C4-2B (cell line): ENCODE measurements around the gene SLCO4A1.

ENCODE experiments used
- H3K27ac ChIP-seq: fragments of 450-650 bp; 2 replicates; pipeline ENCODE4 v1.5.1; 2017
- CTCF ChIP-seq: fragments of 450-650 bp; conservative IDR thresholded peaks from 2 replicates; pipeline ENCODE4 v1.5.1; 2017; ENCODE audit warnings: mild to moderate bottlenecking
- ZFX ChIP-seq: fragments of 450-650 bp; IDR thresholded peaks from 2 replicates; pipeline ENCODE4 v1.6.1; 2017

SLCO4A1 gene

GRCh38 chr20:62618611-62619529, 23.4 kb upstream of the SLCO4A1 start:
- no peak overlapping the region for H3K27ac ChIP-seq
- no peak for TF ChIP-seq ZFX
- no peak for TF ChIP-seq CTCF

GRCh38 chr20:62620625-62621024, 21.7 kb upstream of the SLCO4A1 start:
- TF ChIP-seq CTCF (no peak), ZFX (no peak)
- no peak overlapping the region for H3K27ac ChIP-seq

- no peak for TF ChIP-seq ZFX
- peak overlapping the region; percentile 100 for H3K27ac ChIP-seq
Observed at GRCh38 chr20:62621251-62622110, 20.8 kb upstream of the SLCO4A1 start.

- H3K27ac ChIP-seq = peak overlapping the region; percentile 100
Observed at GRCh38 chr20:62622178-62622876, 20.0 kb upstream of the SLCO4A1 start.

GRCh38 chr20:62622877-62623487, 19.3 kb upstream of the SLCO4A1 start:
- H3K27ac ChIP-seq = peak overlapping the region; percentile 100
- TF ChIP-seq ZFX (peak; percentile 60; the same call in 1 of the 2 replicates), CTCF (no peak)

More at GRCh38 chr20:62622178-62622876, 20.0 kb upstream of the SLCO4A1 start:
- TF ChIP-seq CTCF = no peak
- no peak for TF ChIP-seq ZFX

- H3K27ac ChIP-seq = peak overlapping the region; percentile 100
- TF ChIP-seq ZFX = no peak
- no peak for TF ChIP-seq CTCF
Observed at GRCh38 chr20:62623488-62624324, 18.6 kb upstream of the SLCO4A1 start.
